HepG2 (cell line): Measurements from ENCODE around the gene BPIFB6. TPM values are rescaled to one million over a fixed set of nuclear protein-coding genes. Genes with fewer than 3 reads are reported as not detected.
A peak's percentile ranks its signal among the peaks of the same experiment; 100 is the strongest.

ENCODE experiments used
- CREB3 ChIP-seq: sonication (generic); formaldehyde crosslinking; IDR thresholded peaks from 2 replicates; pipeline ENCODE4 v1.5.0; 2020; ENCODE audit warnings: missing genetic modification reagents
- ELF1 ChIP-seq: sonication (generic); formaldehyde crosslinking; IDR thresholded peaks from 2 replicates; pipeline ENCODE4 v1.4.0; 2020; ENCODE audit warnings: missing genetic modification reagents
- HES4 ChIP-seq: sonication (generic); formaldehyde crosslinking; IDR thresholded peaks from 2 replicates; pipeline ENCODE4 v1.9.0; 2021; ENCODE audit warnings: mild to moderate bottlenecking, missing genetic modification reagents, borderline replicate concordance
- NR2F2 ChIP-seq: IDR thresholded peaks from 2 replicates; pipeline ENCODE4 v1.6.1; 2012; ENCODE audit warnings: low read depth, inconsistent platforms, borderline replicate concordance
- ONECUT2 ChIP-seq: sonication (generic); formaldehyde crosslinking; IDR thresholded peaks from 2 replicates; pipeline ENCODE4 v1.4.0; 2020; ENCODE audit warnings: missing genetic modification reagents
- RNF219 ChIP-seq: sonication (generic); formaldehyde crosslinking; IDR thresholded peaks from 2 replicates; pipeline ENCODE4 v1.5.0; 2020; ENCODE audit warnings: mild to moderate bottlenecking, missing genetic modification reagents
- SNAPC4 ChIP-seq: sonication (generic); formaldehyde crosslinking; IDR thresholded peaks from 2 replicates; pipeline ENCODE4 v1.4.0; 2020; ENCODE audit warnings: mild to moderate bottlenecking, missing genetic modification reagents
- ZBTB38 ChIP-seq: sonication (generic); formaldehyde crosslinking; IDR thresholded peaks from 2 replicates; pipeline ENCODE4 v1.5.1; 2020; ENCODE audit warnings: mild to moderate bottlenecking, missing genetic modification reagents
- ZC3H13 ChIP-seq: sonication (generic); formaldehyde crosslinking; IDR thresholded peaks from 2 replicates; pipeline ENCODE4 v1.8.1; 2023; ENCODE audit warnings: mild to moderate bottlenecking, missing genetic modification reagents, moderate library complexity
- ZNF256 ChIP-seq: sonication (generic); formaldehyde crosslinking; conservative IDR thresholded peaks from 2 replicates; pipeline ENCODE4 v1.4.0; 2020; ENCODE audit warnings: missing genetic modification reagents
- ZNF430 ChIP-seq: sonication (generic); formaldehyde crosslinking; IDR thresholded peaks from 2 replicates; pipeline ENCODE4 v1.9.0; 2021; ENCODE audit warnings: mild to moderate bottlenecking, missing genetic modification reagents
- ZNF460 ChIP-seq: sonication (generic); formaldehyde crosslinking; IDR thresholded peaks from 2 replicates; pipeline ENCODE4 v1.5.1; 2020; ENCODE audit warnings: missing genetic modification reagents, mild to moderate bottlenecking, borderline replicate concordance
- ZNF557 ChIP-seq: sonication (generic); formaldehyde crosslinking; IDR thresholded peaks from 2 replicates; pipeline ENCODE4 v1.4.0; 2020; ENCODE audit warnings: missing genetic modification reagents
- ZNF589 ChIP-seq: sonication (generic); formaldehyde crosslinking; conservative IDR thresholded peaks from 2 replicates; pipeline ENCODE4 v1.8.0; 2022; ENCODE audit warnings: mild to moderate bottlenecking, moderate library complexity, missing genetic modification reagents
- ZNF674 ChIP-seq: sonication (generic); formaldehyde crosslinking; IDR thresholded peaks from 2 replicates; pipeline ENCODE4 v1.5.0; 2020; ENCODE audit warnings: low read depth, mild to moderate bottlenecking, missing genetic modification reagents
- ZNF678 ChIP-seq: sonication (generic); formaldehyde crosslinking; IDR thresholded peaks from 2 replicates; pipeline ENCODE4 v1.4.0; 2020; ENCODE audit warnings: mild to moderate bottlenecking, missing genetic modification reagents
- ZNF691 ChIP-seq: sonication (generic); formaldehyde crosslinking; IDR thresholded peaks from 2 replicates; pipeline ENCODE4 v1.4.0; 2020; ENCODE audit warnings: missing genetic modification reagents, low read depth, mild to moderate bottlenecking, borderline replicate concordance
- ZNF709 ChIP-seq: sonication (generic); formaldehyde crosslinking; IDR thresholded peaks from 2 replicates; pipeline ENCODE4 v1.5.0; 2020; ENCODE audit warnings: mild to moderate bottlenecking, missing genetic modification reagents
- ZSCAN5A ChIP-seq: sonication (generic); formaldehyde crosslinking; IDR thresholded peaks from 2 replicates; pipeline ENCODE4 v1.8.0; 2022; ENCODE audit warnings: mild to moderate bottlenecking, missing genetic modification reagents, borderline replicate concordance
- polyA plus RNA-seq, 8 experiments: library from polyadenylated mRNA; depleted of rRNA in 3 of 8; stranded (reverse) in 7 of 8; unstranded in 1 of 8; fragments of >200 nt; fragmentation: Illumina TruSeq in 4 of 8; extraction: Trizol in 4 of 8; gene quantifications; 2 replicates each; pipeline versions ENCODE4 v1.2.1 to v1.2.3, GENCODE V29; 2011 to 2016; ENCODE audit warnings: low read depth in 4 of 8, missing spikeins in 1 of 8, mixed read lengths in 1 of 8; ENCODE audit not compliant: insufficient read depth in 1 of 8
- total RNA-seq, 5 experiments: library from RNA; depleted of rRNA; stranded (reverse); fragments of >200 nt; fragmentation: Illumina TruSeq; extraction: Trizol; gene quantifications; 2 replicates each; pipeline ENCODE4 v1.2.3, GENCODE V29; 2016; ENCODE audit warnings: low read depth in 1 of 5

Gene BPIFB6
- total and polyA plus RNA-seq, 2 of the 13 experiments (the other 11 are each of a cell fraction or from before 2014, with no cell fraction given): 0.13 to 1.7 TPM

GRCh38 chr20:33024609-33025317 is 6.7 kb upstream of the BPIFB6 start (continued):
- TF ChIP-seq CREB3 (CRISPR knock-in tag) (no peak), ZNF678 (CRISPR knock-in tag) (no peak), ZBTB38 (no peak), ZNF256 (no peak), ONECUT2 (CRISPR knock-in tag) (no peak), ELF1 (CRISPR knock-in tag) (no peak), ZNF709 (CRISPR knock-in tag) (0 out of 2 replicates have a peak, but pooled peaks have one; percentile 7), ZNF691 (CRISPR knock-in tag) (0 out of 2 replicates have a peak, but pooled peaks have one; percentile 35), RNF219 (CRISPR knock-in tag) (no peak), ZNF460 (no peak), NR2F2 (peak; percentile 15; the same call in 1 of the 2 replicates), HES4 (CRISPR knock-in tag) (no peak), ZC3H13 (CRISPR knock-in tag) (no peak; the same call in 1 of the 2 replicates), ZNF589 (CRISPR knock-in tag) (peak; percentile 56; the same call in 1 of the 2 replicates), ZNF557 (CRISPR knock-in tag) (0 out of 2 replicates have a peak, but pooled peaks have one; percentile 16), ZNF674 (CRISPR knock-in tag) (no peak), SNAPC4 (CRISPR knock-in tag) (peak; percentile 30; the same call in 1 of the 2 replicates), ZNF430 (0 out of 2 replicates have a peak, but pooled peaks have one; percentile 65), ZSCAN5A (peak; percentile 68; the same call in 1 of the 2 replicates)
